ENCODE measurements around the gene KCNIP4. TPM values are rescaled to one million over a fixed set of nuclear protein-coding genes. Genes with fewer than 3 reads are reported as not detected.

KCNIP4 gene
- total and polyA plus RNA-seq, 2 donors (not counting 1 experiment from before 2014, with no cell fraction given): not detected

DNA sequence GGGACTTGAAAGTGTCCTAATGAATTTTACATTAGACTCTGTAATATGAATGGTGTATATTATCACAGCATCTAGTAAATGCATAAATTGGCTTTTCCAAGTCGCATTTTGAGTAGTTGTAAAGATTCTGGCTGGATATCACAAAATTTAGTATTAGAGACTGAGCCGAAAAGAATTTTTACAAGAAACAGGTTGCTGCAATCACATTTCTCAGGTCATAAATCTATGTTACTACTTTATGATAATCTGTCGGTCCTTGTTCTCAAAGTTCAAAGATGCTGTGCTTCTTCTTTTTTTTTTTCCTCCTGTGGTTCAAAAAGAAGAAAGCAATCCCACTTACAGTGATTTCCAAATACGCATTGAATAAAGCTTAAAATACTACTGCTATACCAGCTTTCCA is 253.4 kb downstream of the KCNIP4 start:
- no peaks in the 10 kb centered on the region for H3K27me3 Mint-ChIP-seq
- ATAC-seq (ENCODE audit: low read depth) (no peak), DNase-seq (no peak)
- ChIA-PET CTCF (no interaction called here), POLR2A (no interaction called here)
- Histone ChIP-seq H3K27me3 (replicated peaks in 1 of 4; ENCODE audit: control extremely low read depth in 1 of 4, control insufficient read depth in 3 of 4, insufficient read depth in 4 of 4, low read length in 3 of 4) (no peaks in the 10 kb centered on the region), H3K9ac (ENCODE audit: low read length) (no peak overlapping the region), H3K27ac (ENCODE audit: low read length in 2 of 2) (no peak overlapping the region), H3K4me3 (ENCODE audit: control extremely low read depth in 1 of 5, extremely low read depth in 1 of 5, insufficient read depth in 1 of 5, low read depth in 2 of 5, low read length in 4 of 5) (no peak overlapping the region), H3K79me2 (ENCODE audit: control insufficient read depth, insufficient read depth, low read length) (no peaks in the 10 kb centered on the region), H3K4me1 (ENCODE audit: control insufficient read depth in 2 of 2, insufficient read depth in 2 of 2, low read length in 2 of 2) (no peaks in the 10 kb centered on the region), H3K4me2 (replicated peaks; ENCODE audit: low read depth, low read length, poor library complexity, severe bottlenecking) (no peak overlapping the region), H3K9me3 (ENCODE audit: control extremely low read depth in 1 of 3, control insufficient read depth in 2 of 3, insufficient read depth in 1 of 3, low read length in 2 of 3) (no peaks in the 10 kb centered on the region), H4K20me1 (ENCODE audit: control insufficient read depth, insufficient read depth, low read length, poor library complexity, severe bottlenecking) (no peaks in the 10 kb centered on the region), H3K36me3 (replicated peaks in 1 of 2; ENCODE audit: control extremely low read depth in 1 of 2, control insufficient read depth in 1 of 2, extremely low read depth in 1 of 2, insufficient read depth in 2 of 2, low read length in 1 of 2) (no peaks in the 10 kb centered on the region), H2AFZ (ENCODE audit: insufficient read depth, low read depth, low read length, poor library complexity, severe bottlenecking) (no peak overlapping the region)
- H3K4me3 Mint-ChIP-seq: no peak overlapping the region
- H3K27ac Mint-ChIP-seq: no peak overlapping the region
- intact Hi-C loops (cut with micrococcal nuclease): no loop called here
- TF ChIP-seq EZH2 (IDR thresholded peaks at IDR 0.05; ENCODE audit: borderline replicate concordance, insufficient read depth, low read depth, low read length, poor library complexity, severe bottlenecking) (no peak), CTCF (IDR thresholded peaks at IDR 0.05) (no peak)
- H3K9me3 Mint-ChIP-seq (ENCODE audit: insufficient read depth): no peaks in the 10 kb centered on the region
- H3K4me1 Mint-ChIP-seq: no peaks in the 10 kb centered on the region
- WGBS (ENCODE audit: insufficient coverage): no CpG with 5 or more reads among the region's 4 CpGs

DNA sequence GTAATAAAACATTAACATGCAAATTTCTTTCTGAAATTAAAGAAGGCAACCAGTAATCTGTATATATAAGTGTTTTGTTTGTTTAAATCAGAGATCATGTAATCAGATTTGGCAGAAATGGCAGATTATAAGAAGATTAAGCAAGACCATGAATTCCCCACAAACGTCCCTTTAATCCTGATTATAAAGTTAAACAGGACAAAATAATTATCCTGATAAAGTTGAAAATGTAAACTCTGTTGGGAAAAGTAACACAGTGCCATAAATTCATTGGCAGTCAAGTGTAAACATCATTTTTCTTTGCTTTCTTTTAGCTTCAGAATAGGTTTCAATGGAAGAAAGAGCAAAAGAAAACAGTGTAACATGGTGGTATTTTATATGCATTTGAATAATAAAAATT is 256.3 kb downstream of the KCNIP4 start:
- CTCF ChIA-PET: no interaction called here
- Mint-ChIP-seq H3K4me3 (no peak overlapping the region), H3K27ac (no peak overlapping the region), H3K27me3 (no peaks in the 10 kb centered on the region), H3K4me1 (no peaks in the 10 kb centered on the region), H3K9me3 (ENCODE audit: insufficient read depth) (peaks cover 2% of the 10 kb centered on the region)
- POLR2A ChIA-PET: no interaction called here
- Histone ChIP-seq H3K4me2 (replicated peaks; ENCODE audit: low read depth, low read length, poor library complexity, severe bottlenecking) (no peak overlapping the region), H3K36me3 (replicated peaks in 1 of 2; ENCODE audit: control extremely low read depth in 1 of 2, control insufficient read depth in 1 of 2, extremely low read depth in 1 of 2, insufficient read depth in 2 of 2, low read length in 1 of 2) (no peaks in the 10 kb centered on the region), H3K4me3 (ENCODE audit: control extremely low read depth in 1 of 5, extremely low read depth in 1 of 5, insufficient read depth in 1 of 5, low read depth in 2 of 5, low read length in 4 of 5) (no peak overlapping the region), H3K9me3 (ENCODE audit: control extremely low read depth in 1 of 3, control insufficient read depth in 2 of 3, insufficient read depth in 1 of 3, low read length in 2 of 3) (no peaks in the 10 kb centered on the region), H3K9ac (ENCODE audit: low read length) (no peak overlapping the region), H2AFZ (ENCODE audit: insufficient read depth, low read depth, low read length, poor library complexity, severe bottlenecking) (no peak overlapping the region), H3K79me2 (ENCODE audit: control insufficient read depth, insufficient read depth, low read length) (no peaks in the 10 kb centered on the region), H3K4me1 (ENCODE audit: control insufficient read depth in 2 of 2, insufficient read depth in 2 of 2, low read length in 2 of 2) (no peaks in the 10 kb centered on the region), H4K20me1 (ENCODE audit: control insufficient read depth, insufficient read depth, low read length, poor library complexity, severe bottlenecking) (no peaks in the 10 kb centered on the region), H3K27me3 (replicated peaks in 1 of 4; ENCODE audit: control extremely low read depth in 1 of 4, control insufficient read depth in 3 of 4, insufficient read depth in 4 of 4, low read length in 3 of 4) (no peaks in the 10 kb centered on the region), H3K27ac (ENCODE audit: low read length in 2 of 2) (no peak overlapping the region)
- ATAC-seq (ENCODE audit: low read depth) (no peak), DNase-seq (no peak)
- intact Hi-C loops (cut with micrococcal nuclease): no loop called here
- TF ChIP-seq CTCF (IDR thresholded peaks at IDR 0.05): no peak
- TF ChIP-seq EZH2 (IDR thresholded peaks at IDR 0.05; ENCODE audit: borderline replicate concordance, insufficient read depth, low read depth, low read length, poor library complexity, severe bottlenecking): no peak
- no CpG with 5 or more reads among the region's 1 CpG for WGBS (ENCODE audit: insufficient coverage)
